DND-41 (cell line): ENCODE results near the gene PLRG1.
"Not testable (repeated sequence)": the region's sequence is repeated elsewhere in the genome, so short reads cannot be mapped to it uniquely, and the experiment has no call there.

Source experiments
- ATAC-seq: fragments of 200-7000 bp; cut with Tn5 transposase; 3 replicates; pipeline ENCODE4 v1.9.1; 2021; ENCODE audit warnings: low read depth; ENCODE audit not compliant: insufficient read depth
- DNase-seq: peaks from one replicate; pipeline ENCODE4 v3.0.0-alpha.2; 2020
- H2AFZ ChIP-seq: 2 replicates; pipeline ENCODE4 v1.6.0; 2012; ENCODE audit warnings: low read depth, low read length
- H3K27ac ChIP-seq: 2 replicates; pipeline ENCODE4 v1.5.1; 2012; ENCODE audit warnings: low read length, inconsistent platforms
- H3K27me3 ChIP-seq: fragments of 200-600 bp; sonication (generic); 2 replicates; pipeline ENCODE4 v1.6.0; 2012; ENCODE audit warnings: low read length, mild to moderate bottlenecking, inconsistent platforms; ENCODE audit not compliant: insufficient read depth, poor library complexity
- H3K36me3 ChIP-seq: 2 replicates; pipeline ENCODE4 v1.5.1; 2012; ENCODE audit warnings: low read length, inconsistent platforms; ENCODE audit not compliant: insufficient read depth
- H3K4me1 ChIP-seq: 2 replicates; pipeline ENCODE4 v1.5.1; 2012; ENCODE audit warnings: mild to moderate bottlenecking, low read length; ENCODE audit not compliant: insufficient read depth
- H3K4me2 ChIP-seq: 2 replicates; pipeline ENCODE4 v1.6.0; 2012; ENCODE audit warnings: mild to moderate bottlenecking, moderate library complexity, low read length, inconsistent platforms; ENCODE audit not compliant: insufficient read depth
- H3K4me3 ChIP-seq, 2 experiments: fragments of 200-600 bp in 1 of 2; shearing (Covaris generic) in 1 of 2; 2 replicates each; pipeline ENCODE4 v1.5.1; 2012 to 2016; ENCODE audit warnings: inconsistent platforms in 2 of 2, low read length in 2 of 2, mild to moderate bottlenecking in 2 of 2, low read depth in 1 of 2, moderate library complexity in 1 of 2
- H3K79me2 ChIP-seq: 2 replicates; pipeline ENCODE4 v1.6.0; 2012; ENCODE audit warnings: low read length, inconsistent platforms; ENCODE audit not compliant: insufficient read depth
- H3K9ac ChIP-seq: 2 replicates; pipeline ENCODE4 v1.6.0; 2012; ENCODE audit warnings: low read depth, mild to moderate bottlenecking, inconsistent platforms, low read length, moderate library complexity
- H3K9me3 ChIP-seq: 2 replicates; pipeline ENCODE4 v1.5.1; 2012; ENCODE audit warnings: low read length, moderate library complexity, mild to moderate bottlenecking, inconsistent platforms; ENCODE audit not compliant: insufficient read depth, severe bottlenecking
- H4K20me1 ChIP-seq: 2 replicates; pipeline ENCODE4 v1.6.0; 2012; ENCODE audit warnings: low read length; ENCODE audit not compliant: insufficient read depth
- CTCF ChIP-seq: IDR thresholded peaks from 2 replicates; pipeline ENCODE4 v1.5.1; 2012; ENCODE audit warnings: borderline replicate concordance, low read length, moderate library complexity, mild to moderate bottlenecking; ENCODE audit not compliant: poor library complexity, severe bottlenecking; ENCODE audit errors: extremely low read depth
- EZH2 ChIP-seq: IDR thresholded peaks from 3 replicates; pipeline ENCODE4 v1.6.1; 2012; ENCODE audit warnings: borderline replicate concordance, low read depth, mild to moderate bottlenecking, moderate library complexity, low read length, inconsistent platforms; ENCODE audit not compliant: severe bottlenecking

Gene PLRG1

GRCh38 chr4:154595807-154596206 lies 45.6 kb upstream of the PLRG1 start:
- no peak for ATAC-seq
- no peaks in the 10 kb centered on the region for H3K79me2 ChIP-seq
- H3K9me3 ChIP-seq: no peaks in the 10 kb centered on the region
- H3K9ac ChIP-seq: no peak overlapping the region
- H3K4me3 ChIP-seq: no peak overlapping the region
- no peak for DNase-seq
- no peak overlapping the region for H3K4me2 ChIP-seq
- no peak overlapping the region for H2AFZ ChIP-seq
- H3K4me1 ChIP-seq: no peaks in the 10 kb centered on the region
- no peaks in the 10 kb centered on the region for H4K20me1 ChIP-seq
- H3K36me3 ChIP-seq: no peaks in the 10 kb centered on the region
- no peak for TF ChIP-seq EZH2
- no peak overlapping the region for H3K27ac ChIP-seq
- peaks cover 3% of the 10 kb centered on the region for H3K27me3 ChIP-seq

GRCh38 chr4:154594343-154594742 lies 44.1 kb upstream of the PLRG1 start:
- H3K36me3 ChIP-seq, H4K20me1 ChIP-seq, H3K9ac ChIP-seq, H3K4me3 ChIP-seq, H3K4me2 ChIP-seq, H2AFZ ChIP-seq, H3K9me3 ChIP-seq, H3K4me1 ChIP-seq, H3K27ac ChIP-seq, H3K79me2 ChIP-seq, H3K27me3 ChIP-seq, ATAC-seq, DNase-seq: not testable (repeated sequence)

- Histone ChIP-seq H3K9ac (no peak overlapping the region), H3K27ac (no peak overlapping the region), H3K9me3 (no peaks in the 10 kb centered on the region), H3K79me2 (no peaks in the 10 kb centered on the region), H3K27me3 (peaks cover 10% of the 10 kb centered on the region), H3K4me1 (no peaks in the 10 kb centered on the region), H4K20me1 (no peaks in the 10 kb centered on the region), H3K4me2 (no peak overlapping the region), H3K36me3 (no peaks in the 10 kb centered on the region), H2AFZ (no peak overlapping the region), H3K4me3 (no peak overlapping the region)
- TF ChIP-seq EZH2 (no peak), CTCF (no peak)
- DNase-seq (no peak), ATAC-seq (no peak)
These were observed 43.7 kb upstream of the PLRG1 start for GRCh38 chr4:154593868-154594267.

GRCh38 chr4:154591890-154592289 lies 41.7 kb upstream of the PLRG1 start:
- H3K9me3 ChIP-seq: no peaks in the 10 kb centered on the region
- no peak for ATAC-seq
- H2AFZ ChIP-seq: no peak overlapping the region
- H3K79me2 ChIP-seq: no peaks in the 10 kb centered on the region
- H4K20me1 ChIP-seq: no peaks in the 10 kb centered on the region
- no peak overlapping the region for H3K9ac ChIP-seq
- no peaks in the 10 kb centered on the region for H3K4me1 ChIP-seq
- no peak overlapping the region for H3K27ac ChIP-seq
- no peak for DNase-seq
- H3K4me2 ChIP-seq: no peak overlapping the region
- TF ChIP-seq CTCF (no peak), EZH2 (no peak)
- peaks cover 15% of the 10 kb centered on the region for H3K27me3 ChIP-seq
- H3K36me3 ChIP-seq: no peaks in the 10 kb centered on the region
- no peak overlapping the region for H3K4me3 ChIP-seq
